ENCODE measurements around the gene KCTD16.

- TF ChIP-seq, protein P1, sequence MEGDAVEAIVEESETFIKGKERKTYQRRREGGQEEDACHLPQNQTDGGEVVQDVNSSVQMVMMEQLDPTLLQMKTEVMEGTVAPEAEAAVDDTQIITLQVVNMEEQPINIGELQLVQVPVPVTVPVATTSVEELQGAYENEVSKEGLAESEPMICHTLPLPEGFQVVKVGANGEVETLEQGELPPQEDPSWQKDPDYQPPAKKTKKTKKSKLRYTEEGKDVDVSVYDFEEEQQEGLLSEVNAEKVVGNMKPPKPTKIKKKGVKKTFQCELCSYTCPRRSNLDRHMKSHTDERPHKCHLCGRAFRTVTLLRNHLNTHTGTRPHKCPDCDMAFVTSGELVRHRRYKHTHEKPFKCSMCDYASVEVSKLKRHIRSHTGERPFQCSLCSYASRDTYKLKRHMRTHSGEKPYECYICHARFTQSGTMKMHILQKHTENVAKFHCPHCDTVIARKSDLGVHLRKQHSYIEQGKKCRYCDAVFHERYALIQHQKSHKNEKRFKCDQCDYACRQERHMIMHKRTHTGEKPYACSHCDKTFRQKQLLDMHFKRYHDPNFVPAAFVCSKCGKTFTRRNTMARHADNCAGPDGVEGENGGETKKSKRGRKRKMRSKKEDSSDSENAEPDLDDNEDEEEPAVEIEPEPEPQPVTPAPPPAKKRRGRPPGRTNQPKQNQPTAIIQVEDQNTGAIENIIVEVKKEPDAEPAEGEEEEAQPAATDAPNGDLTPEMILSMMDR (conservative IDR thresholded peaks at IDR 0.05; ENCODE audit: low read length), result no peak
- no peak for TF ChIP-seq EZH2phosphoT487 (IDR thresholded peaks at IDR 0.05; ENCODE audit: borderline replicate concordance, low read depth, low read length)
Measured at GRCh38 chr5:144236499-144236898, 65.8 kb downstream of the KCTD16 start.

All from OCI-LY7 (cell line).